Heart right ventricle (tissue), 16 donors: Measurements from ENCODE around the gene VCAM1. TPM values are rescaled to one million over a fixed set of nuclear protein-coding genes. Genes with fewer than 3 reads are reported as not detected.

Experiments used
- ATAC-seq, 8 donors: fragments of 200-7000 bp; cut with Tn5 transposase; one replicate each; pipeline ENCODE4 v1.9.1; 2020; ENCODE audit warnings: mild to moderate bottlenecking in 8 of 8, moderate library complexity in 8 of 8, moderate number of reproducible peaks in 1 of 8
- DNase-seq, 2 donors: peaks; one replicate each; pipeline ENCODE4 v3.0.0-alpha.2; 2020
- H3K27ac ChIP-seq, 10 donors: fragments of 200-600 bp; sonication (generic) in 2 of 10; one replicate each; pipeline versions ENCODE4 v1.5.0 to v1.8.0; 2020 to 2022; ENCODE audit warnings: mild to moderate bottlenecking in 3 of 10
- H3K27me3 ChIP-seq, 7 donors: fragments of 200-600 bp; one replicate each; pipeline ENCODE4 v1.8.0; 2021 to 2022; ENCODE audit warnings: mild to moderate bottlenecking in 2 of 7
- H3K36me3 ChIP-seq, 9 donors: fragments of 200-600 bp; sonication (generic) in 1 of 9; one replicate each; pipeline versions ENCODE4 v1.5.0 to v1.8.0; 2020 to 2022; ENCODE audit warnings: mild to moderate bottlenecking in 2 of 9
- H3K4me1 ChIP-seq, 9 donors: fragments of 200-600 bp; sonication (generic) in 1 of 9; one replicate each; pipeline versions ENCODE4 v1.5.0 to v1.8.0; 2020 to 2022; ENCODE audit warnings: mild to moderate bottlenecking in 4 of 9
- H3K4me3 ChIP-seq, 10 donors: fragments of 200-600 bp; sonication (generic) in 2 of 10; one replicate each; pipeline versions ENCODE4 v1.5.0 to v1.8.0; 2020 to 2022; ENCODE audit warnings: mild to moderate bottlenecking in 7 of 10, moderate library complexity in 2 of 10
- H3K9me3 ChIP-seq, 11 donors: fragments of 200-600 bp in 10 of 11; sonication (generic) in 2 of 11; one replicate each; pipeline versions ENCODE4 v1.5.0 to v1.8.0; 2013 to 2022; ENCODE audit warnings: mild to moderate bottlenecking in 2 of 11, control low read depth in 1 of 11, moderate library complexity in 1 of 11
- WGBS, 2 donors: extraction: QIAGEN DNeasy Blood & Tissue Kit; methylation state at CpG; one replicate each; pipeline ENCODE4 v1.1.7; 2013; ENCODE audit warnings: inconsistent platforms in 1 of 2; 5-methylcytosine and 5-hydroxymethylcytosine counted together
- intact Hi-C, 10 donors: fragments of 100-400 bp; cut with DNase I; formaldehyde crosslinking; loops; one replicate each; pipeline versions ENCODE4 v1.11.1 to v1.14.2; 2022
- polyA plus RNA-seq, 2 donors: library from polyadenylated mRNA; stranded (reverse); fragments of 200-250 nt; gene quantifications; one replicate each; pipeline ENCODE4 v1.2.3, GENCODE V29; 2013
- total RNA-seq, 10 donors: library from RNA; stranded (reverse); fragmentation: NEBNext Ultra II Directional in 3 of 10; extraction: Animal tissue kit (Norgen Biotek cat#: 25700) in 3 of 10; gene quantifications; one replicate each; pipeline versions ENCODE4 v1.2.1 to v1.2.4, GENCODE V29; 2021 to 2023
- TF ChIP-seq, protein P1 (sequence below), 9 donors: fragments of 200-600 bp; sonication (generic) in 2 of 9; IDR thresholded peaks; one replicate each; pipeline versions ENCODE4 v1.5.0 to v1.8.0; 2021 to 2022; ENCODE audit warnings: antibody characterized with exemption in 9 of 9, mild to moderate bottlenecking in 5 of 9, moderate library complexity in 1 of 9
- donor health status: Arrhythmogenic right ventricular cardiomyopathy.
- donor health status: ischemic (EF 13 %, LVEDD 7.1; RV severe dilation, severe dysfunction).
- donor health status: healthy with polysubstance abuse.
- donor health status: DM: no; HTN: yes; CAD: no.
- donor health status: DM: no; HTN: no; CAD: no.
- donor health status: ischemic (EF 25% LVEDD 6.9; RV normal size, moderate dysfunction).
- donor health status: ischemic (EF 25% LVEDD 5.7; RV mildly dilated, moderate dysfunction).
- donor health status: healthy.
- donor health status: DM: yes; HTN: yes; CAD: no.
- donor health status: Ischemic cardiomyopathy.
- donor health status: ischemic (EF 35%, LVEDD 5.7; RV mildly dilated, moderate dysfunction).
- donor health status: nonischemic (EF 11% LVEDD 7.7; RV severe dilation, severe dysfunction).
- donor health status: DM: yes; HTN: yes; CAD: no.
- donor health status: PGD.
- donor health status: ischemic (EF 29% LVEDD 5.4; RV normal size, mild dysfunction).
- donor health status: nonischemic (EF 23%, LVEDD 6.1; RV moderate dilation, normal function).

VCAM1 gene
- total and polyA plus RNA-seq, 12 donors, result 2.2 to 38.5 (median 5.8) TPM

GRCh38 chr1:100722221-100722620 is 2.7 kb downstream of the VCAM1 start:
- Histone ChIP-seq H3K9me3 (no peaks in the 10 kb centered on the region), H3K27ac (peak overlapping the region in 1 of 10 donors; percentile 62), H3K4me1 (peaks cover 0 to 22% (median 3%) of the 10 kb centered on the region in 9 donors), H3K36me3 (peaks cover 0 to 22% (median 0%) of the 10 kb centered on the region in 9 donors), H3K4me3 (peak overlapping the region in 7 of 10 donors; percentile 25 to 52 (median 49)), H3K27me3 (no peaks in the 10 kb centered on the region)
- ATAC-seq (no peak), DNase-seq (no peak)
- TF ChIP-seq, protein P1, sequence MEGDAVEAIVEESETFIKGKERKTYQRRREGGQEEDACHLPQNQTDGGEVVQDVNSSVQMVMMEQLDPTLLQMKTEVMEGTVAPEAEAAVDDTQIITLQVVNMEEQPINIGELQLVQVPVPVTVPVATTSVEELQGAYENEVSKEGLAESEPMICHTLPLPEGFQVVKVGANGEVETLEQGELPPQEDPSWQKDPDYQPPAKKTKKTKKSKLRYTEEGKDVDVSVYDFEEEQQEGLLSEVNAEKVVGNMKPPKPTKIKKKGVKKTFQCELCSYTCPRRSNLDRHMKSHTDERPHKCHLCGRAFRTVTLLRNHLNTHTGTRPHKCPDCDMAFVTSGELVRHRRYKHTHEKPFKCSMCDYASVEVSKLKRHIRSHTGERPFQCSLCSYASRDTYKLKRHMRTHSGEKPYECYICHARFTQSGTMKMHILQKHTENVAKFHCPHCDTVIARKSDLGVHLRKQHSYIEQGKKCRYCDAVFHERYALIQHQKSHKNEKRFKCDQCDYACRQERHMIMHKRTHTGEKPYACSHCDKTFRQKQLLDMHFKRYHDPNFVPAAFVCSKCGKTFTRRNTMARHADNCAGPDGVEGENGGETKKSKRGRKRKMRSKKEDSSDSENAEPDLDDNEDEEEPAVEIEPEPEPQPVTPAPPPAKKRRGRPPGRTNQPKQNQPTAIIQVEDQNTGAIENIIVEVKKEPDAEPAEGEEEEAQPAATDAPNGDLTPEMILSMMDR (IDR thresholded peaks at IDR 0.05), result no peak
- intact Hi-C loops, result loop anchor here in 2 of 10 donors (10.0 kb wide), 1 partner anchor 143 kb away; no protein-coding TSS in a partner anchor

GRCh38 chr1:100724281-100724680 is 4.7 kb downstream of the VCAM1 start:
- no peak for ATAC-seq

GRCh38 chr1:100730130-100730529 is 10.6 kb downstream of the VCAM1 start:
- H3K36me3 ChIP-seq, result peaks cover 0 to 54% (median 0%) of the 10 kb centered on the region in 9 donors
- H3K27ac ChIP-seq, result no peak overlapping the region
- H3K27me3 ChIP-seq, result no peaks in the 10 kb centered on the region
- H3K4me1 ChIP-seq, result peaks cover 0 to 4% (median 0%) of the 10 kb centered on the region in 9 donors
- TF ChIP-seq, protein P1 (IDR thresholded peaks at IDR 0.05), result no peak
- 96 to 97% methylated on average over 1 of the region's 1 CpG for WGBS, 2 donors
- no peak for DNase-seq
- ATAC-seq, result no peak
- no peaks in the 10 kb centered on the region for H3K9me3 ChIP-seq
- H3K4me3 ChIP-seq, result no peak overlapping the region
- intact Hi-C loops, result loop anchor here in 1 of 10 donors (10.0 kb wide), 1 partner anchor 265 kb away; no protein-coding TSS in a partner anchor

More at GRCh38 chr1:100724281-100724680, 4.7 kb downstream of the VCAM1 start:
- intact Hi-C loops, result loop anchor here in 2 of 10 donors (10.0 kb wide), 1 partner anchor 141 kb away; no protein-coding TSS in a partner anchor
- Histone ChIP-seq H3K36me3 (peaks cover 0 to 26% (median 0%) of the 10 kb centered on the region in 9 donors), H3K4me1 (peaks cover 0 to 22% (median 3%) of the 10 kb centered on the region in 9 donors), H3K27me3 (no peaks in the 10 kb centered on the region), H3K27ac (no peak overlapping the region), H3K4me3 (peak overlapping the region in 1 of 10 donors; percentile 51), H3K9me3 (no peaks in the 10 kb centered on the region)
- no peak for DNase-seq
- TF ChIP-seq, protein P1 (IDR thresholded peaks at IDR 0.05), result no peak

DNA sequence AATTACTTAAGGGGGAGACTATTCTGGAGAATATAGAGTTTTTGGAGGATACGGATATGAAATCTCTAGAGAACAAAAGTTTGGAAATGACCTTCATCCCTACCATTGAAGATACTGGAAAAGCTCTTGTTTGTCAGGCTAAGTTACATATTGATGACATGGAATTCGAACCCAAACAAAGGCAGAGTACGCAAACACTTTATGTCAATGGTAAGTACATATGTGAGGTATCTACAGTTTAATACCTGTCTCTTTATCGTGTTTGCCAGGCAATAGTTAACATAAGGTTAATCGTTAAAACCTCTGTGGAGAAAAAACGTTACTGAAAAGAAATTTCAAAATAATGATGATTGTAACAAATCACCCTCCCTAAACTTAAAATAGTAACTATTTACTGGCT is 11.8 kb downstream of the VCAM1 start:
- H3K9me3 ChIP-seq, result no peaks in the 10 kb centered on the region
- intact Hi-C loops, result loop anchor here in 1 of 10 donors (10.0 kb wide), 1 partner anchor 267 kb away; no protein-coding TSS in a partner anchor
- no peak for DNase-seq
- TF ChIP-seq, protein P1 (IDR thresholded peaks at IDR 0.05), result no peak
- H3K27ac ChIP-seq, result no peak overlapping the region
- H3K36me3 ChIP-seq, result peaks cover 0 to 53% (median 0%) of the 10 kb centered on the region in 9 donors
- no peak overlapping the region for H3K4me3 ChIP-seq
- H3K27me3 ChIP-seq, result no peaks in the 10 kb centered on the region
- ATAC-seq, result no peak
- peaks cover 0 to 10% (median 0%) of the 10 kb centered on the region in 9 donors for H3K4me1 ChIP-seq
- WGBS, 2 donors, result 94% methylated on average over 6 of the region's 6 CpGs
